Neural cell (in vitro differentiated cells): ENCODE results near the gene CRABP2. TPM values are rescaled to one million over a fixed set of nuclear protein-coding genes. Genes with fewer than 3 reads are reported as not detected.

Source experiments
- H2AFZ ChIP-seq: fragments of 200-600, 300-800 bp; sonication (generic), shearing (Covaris generic); 2 replicates; pipeline ENCODE4 v1.6.0; 2014; ENCODE audit warnings: low read depth, mild to moderate bottlenecking, antibody characterized with exemption, low read length, moderate library complexity
- H3F3A ChIP-seq: fragments of 200-600 bp; shearing (Covaris generic); 2 replicates; pipeline ENCODE4 v1.6.1; 2016; ENCODE audit warnings: mild to moderate bottlenecking, moderate library complexity, mixed read lengths, antibody characterized with exemption, low read length; ENCODE audit not compliant: insufficient read depth, poor library complexity, severe bottlenecking
- H3K27ac ChIP-seq: fragments of 200-600, 300-800 bp; sonication (generic), shearing (Covaris generic); 2 replicates; pipeline ENCODE4 v1.5.1; 2014; ENCODE audit warnings: mild to moderate bottlenecking, low read length, moderate library complexity
- H3K27me3 ChIP-seq: fragments of 300-800, 200-600 bp; sonication (generic), shearing (Covaris generic); 2 replicates; pipeline ENCODE4 v1.6.0; 2014; ENCODE audit warnings: mild to moderate bottlenecking, low read depth, low read length, moderate library complexity; ENCODE audit not compliant: insufficient read depth
- H3K36me3 ChIP-seq: fragments of 300-800, 200-600 bp; sonication (generic), shearing (Covaris generic); 2 replicates; pipeline ENCODE4 v1.5.1; 2014; ENCODE audit warnings: mild to moderate bottlenecking, antibody characterized with exemption, low read length, moderate library complexity; ENCODE audit not compliant: insufficient read depth
- H3K4me2 ChIP-seq: fragments of 300-800, 200-600 bp; sonication (generic), shearing (Covaris generic); 2 replicates; pipeline ENCODE4 v1.6.0; 2014; ENCODE audit warnings: mild to moderate bottlenecking, low read length
- H3K4me3 ChIP-seq: fragments of 300-800, 200-600 bp; sonication (generic), shearing (Covaris generic); 2 replicates; pipeline ENCODE4 v1.5.1; 2014; ENCODE audit warnings: mild to moderate bottlenecking, low read length, moderate library complexity
- H3K79me2 ChIP-seq: fragments of 200-600 bp; shearing (Covaris generic); replicated peaks from 2 replicates; pipeline ENCODE4 v1.6.0; 2014; ENCODE audit warnings: mild to moderate bottlenecking, low read length, moderate library complexity; ENCODE audit not compliant: insufficient read depth
- H3K9ac ChIP-seq: fragments of 300-800, 200-600 bp; sonication (generic), shearing (Covaris generic); 2 replicates; pipeline ENCODE4 v1.6.1; 2016; ENCODE audit warnings: mild to moderate bottlenecking, low read length, mixed read lengths
- H3K9me2 ChIP-seq: fragments of 200-600 bp; shearing (Covaris generic); 2 replicates; pipeline ENCODE4 v1.6.1; 2016; ENCODE audit warnings: mild to moderate bottlenecking, low read length, mixed read lengths; ENCODE audit not compliant: insufficient read depth
- H3K9me3 ChIP-seq: fragments of 200-600, 300-800 bp; sonication (generic), shearing (Covaris generic); 2 replicates; pipeline ENCODE4 v1.6.1; 2016; ENCODE audit warnings: mild to moderate bottlenecking, mixed run types, low read length, moderate library complexity, mixed read lengths
- H4K20me1 ChIP-seq: fragments of 200-600 bp; shearing (Covaris generic); 2 replicates; pipeline ENCODE4 v1.6.1; 2016; ENCODE audit warnings: mild to moderate bottlenecking, mixed run types; ENCODE audit not compliant: insufficient read depth
- CTCF ChIP-seq: fragments of 450-650 bp; IDR thresholded peaks from 2 replicates; pipeline ENCODE4 v1.5.1; 2014; ENCODE audit warnings: antibody characterized with exemption, mild to moderate bottlenecking, moderate library complexity; ENCODE audit not compliant: poor library complexity, severe bottlenecking
- EP300 ChIP-seq: fragments of 450-650 bp; conservative IDR thresholded peaks from 2 replicates; pipeline ENCODE4 v1.6.1; 2014; ENCODE audit warnings: antibody characterized with exemption, mild to moderate bottlenecking, moderate library complexity; ENCODE audit not compliant: poor library complexity, severe bottlenecking
- EZH2 ChIP-seq: fragments of 200-600, 300-800 bp; shearing (Covaris generic), sonication (generic); IDR thresholded peaks from 2 replicates; pipeline ENCODE4 v1.6.1; 2014; ENCODE audit warnings: antibody characterized with exemption, low read length, borderline replicate concordance, mild to moderate bottlenecking; ENCODE audit not compliant: insufficient read depth, poor library complexity, severe bottlenecking
- MXI1 ChIP-seq: fragments of 450-650 bp; conservative IDR thresholded peaks from 2 replicates; pipeline ENCODE4 v1.6.1; 2014; ENCODE audit warnings: antibody characterized with exemption, mild to moderate bottlenecking; ENCODE audit not compliant: poor library complexity, severe bottlenecking
- POLR2AphosphoS5 ChIP-seq: IDR thresholded peaks from 2 replicates; pipeline ENCODE4 v1.6.1; 2012
- RAD21 ChIP-seq: fragments of 450-650 bp; conservative IDR thresholded peaks from 2 replicates; pipeline ENCODE4 v1.6.1; 2014; ENCODE audit warnings: antibody characterized with exemption, mild to moderate bottlenecking, moderate library complexity
- REST ChIP-seq: IDR thresholded peaks from 2 replicates; pipeline ENCODE4 v1.6.1; 2012; ENCODE audit warnings: borderline replicate concordance
- SMC3 ChIP-seq: fragments of 450-650 bp; conservative IDR thresholded peaks from 2 replicates; pipeline ENCODE4 v1.6.1; 2014; ENCODE audit warnings: antibody characterized with exemption, mild to moderate bottlenecking, moderate library complexity; ENCODE audit not compliant: poor library complexity
- TAF1 ChIP-seq: IDR thresholded peaks from 2 replicates; pipeline ENCODE4 v1.6.1; 2012; ENCODE audit warnings: low read depth
- polyA plus RNA-seq: library from polyadenylated mRNA; depleted of rRNA; stranded (reverse); fragments of >200 nt; gene quantifications from 2 replicates; pipeline ENCODE4 v1.2.3, GENCODE V29; 2014

Gene CRABP2
- polyA plus RNA-seq, 1 donor from 2014 or later: 7.7 TPM

GRCh38 chr1:156741481-156741983 lies 36.1 kb upstream of the CRABP2 start:
- H3K4me2 ChIP-seq: peak overlapping the region; percentile 67
- H3K9ac ChIP-seq: peak overlapping the region; percentile 59
- no peaks in the 10 kb centered on the region for H3K9me2 ChIP-seq
- no peaks in the 10 kb centered on the region for H3K27me3 ChIP-seq
- H3K9me3 ChIP-seq: no peaks in the 10 kb centered on the region
- H3F3A ChIP-seq: no peaks in the 10 kb centered on the region
- peaks cover 16% of the 10 kb centered on the region for H3K79me2 ChIP-seq
- no peaks in the 10 kb centered on the region for H4K20me1 ChIP-seq
- peak overlapping the region; percentile 30 for H2AFZ ChIP-seq
- peak overlapping the region; percentile 88 for H3K27ac ChIP-seq
- no peaks in the 10 kb centered on the region for H3K36me3 ChIP-seq
- H3K4me3 ChIP-seq: peak overlapping the region; percentile 77
- TF ChIP-seq RAD21 (no peak), POLR2AphosphoS5 (no peak), MXI1 (no peak), CTCF (no peak), TAF1 (no peak), REST (no peak), EP300 (no peak), SMC3 (no peak), EZH2 (no peak)

GRCh38 chr1:156740741-156741480 lies 35.5 kb upstream of the CRABP2 start, which contains the start of gene MRPL24:
MRPL24 (minus strand) TSS chr1:156741088; CDS start chr1:156738704, 2,384 bp downstream.
- peak within 1 kb of the TSS; percentile 74 for H3K4me2 ChIP-seq
- peak within 1 kb of the TSS; percentile 88 for H3K27ac ChIP-seq
- H2AFZ ChIP-seq: peak within 1 kb of the TSS; percentile 61
- H3K9ac ChIP-seq: peak within 1 kb of the TSS; percentile 73
- no peaks in the 10 kb centered on the region for H3F3A ChIP-seq
- H4K20me1 ChIP-seq: no peaks in the 10 kb centered on the region
- H3K36me3 ChIP-seq: no peaks in the 10 kb centered on the region
- no peaks in the 10 kb centered on the region for H3K9me2 ChIP-seq
- H3K4me3 ChIP-seq: peak within 1 kb of the TSS; percentile 77
- TF ChIP-seq REST (no peak), EZH2 (no peak), POLR2AphosphoS5 (peak; percentile 70), EP300 (peak; percentile 52), SMC3 (peak; percentile 57), CTCF (peak; percentile 39), RAD21 (peak; percentile 35), TAF1 (no peak), MXI1 (peak; percentile 99)
- H3K27me3 ChIP-seq: no peaks in the 10 kb centered on the region
- no peaks in the 10 kb centered on the region for H3K9me3 ChIP-seq
- H3K79me2 ChIP-seq: peaks cover 10% of the 10 kb centered on the region
